Body of pancreas (tissue), 4 donors: ENCODE measurements around the gene ADCY10.

Experiments
- CTCF ChIP-seq, 7 experiments: fragments of 450-650 bp in 4 of 7; fragments of 200-600 bp in 3 of 7; sonication (generic) in 3 of 7; IDR thresholded peaks; one replicate each; pipeline ENCODE4 v1.5.1; 2016 to 2019; ENCODE audit warnings: antibody characterized with exemption in 7 of 7
- POLR2A ChIP-seq, 3 donors: fragments of 450-650 bp; IDR thresholded peaks; one replicate each; pipeline ENCODE4 v1.6.1; 2016; ENCODE audit warnings: antibody characterized with exemption in 3 of 3, mild to moderate bottlenecking in 2 of 3

DNA sequence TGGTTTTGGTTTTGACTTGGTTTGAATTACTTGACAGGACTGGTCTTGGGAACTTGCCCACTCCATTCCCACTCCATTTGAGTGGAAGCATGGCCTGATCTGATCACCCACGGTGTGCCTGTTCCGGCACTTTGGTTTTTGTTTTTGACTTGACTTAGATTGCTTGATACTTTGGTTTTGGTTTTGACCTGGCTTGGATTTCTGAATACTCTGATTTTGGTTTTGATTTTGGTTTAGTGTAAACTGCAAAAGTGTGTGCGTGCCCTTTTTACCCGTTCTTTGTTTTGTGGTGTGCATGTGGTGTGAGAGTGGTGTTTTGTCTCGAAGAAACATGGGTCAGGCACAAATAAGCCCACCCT is 50.0 kb downstream of the ADCY10 start:
- TF ChIP-seq CTCF (IDR thresholded peaks at IDR 0.05) (no peak), POLR2A (IDR thresholded peaks at IDR 0.05) (no peak)
